Stimulated activated CD8-positive, alpha-beta memory T cell treated with anti-CD3 and anti-CD28 coated beads, Interleukin-4, amount 100 ng/mL, for 1 hour (primary cell): ENCODE measurements around the gene TSPAN11.

Experiments
- DNase-seq, 2 donors: peaks; one replicate each; pipeline ENCODE4 v3.0.0-alpha.2; 2020; ENCODE audit warnings: low read depth in 2 of 2, low spot score in 1 of 2

TSPAN11 gene

GRCh38 chr12:30977537-30978349 is 51.2 kb downstream of the TSPAN11 start:
- DNase-seq = no peak

DNA sequence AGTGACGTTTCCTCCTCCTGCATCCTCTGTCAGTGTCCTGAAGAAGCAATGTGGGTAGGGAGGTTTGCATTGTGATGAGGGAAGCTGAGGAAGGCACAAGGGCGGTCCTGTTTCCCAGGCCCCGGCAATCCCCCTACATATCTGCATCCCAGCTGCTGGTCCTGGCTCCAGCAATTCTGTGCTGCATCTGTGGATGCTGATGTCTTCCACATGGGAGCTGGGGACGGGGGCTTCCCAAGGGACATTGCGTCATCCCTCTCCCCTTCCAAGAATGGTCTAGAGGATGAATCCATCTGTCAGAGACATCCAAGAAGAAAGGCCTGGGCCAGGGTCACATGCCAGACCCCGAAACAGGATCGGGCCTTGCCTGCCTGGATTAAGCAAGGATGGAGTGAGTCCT is 52.1 kb downstream of the TSPAN11 start:
- no peak for DNase-seq

DNA sequence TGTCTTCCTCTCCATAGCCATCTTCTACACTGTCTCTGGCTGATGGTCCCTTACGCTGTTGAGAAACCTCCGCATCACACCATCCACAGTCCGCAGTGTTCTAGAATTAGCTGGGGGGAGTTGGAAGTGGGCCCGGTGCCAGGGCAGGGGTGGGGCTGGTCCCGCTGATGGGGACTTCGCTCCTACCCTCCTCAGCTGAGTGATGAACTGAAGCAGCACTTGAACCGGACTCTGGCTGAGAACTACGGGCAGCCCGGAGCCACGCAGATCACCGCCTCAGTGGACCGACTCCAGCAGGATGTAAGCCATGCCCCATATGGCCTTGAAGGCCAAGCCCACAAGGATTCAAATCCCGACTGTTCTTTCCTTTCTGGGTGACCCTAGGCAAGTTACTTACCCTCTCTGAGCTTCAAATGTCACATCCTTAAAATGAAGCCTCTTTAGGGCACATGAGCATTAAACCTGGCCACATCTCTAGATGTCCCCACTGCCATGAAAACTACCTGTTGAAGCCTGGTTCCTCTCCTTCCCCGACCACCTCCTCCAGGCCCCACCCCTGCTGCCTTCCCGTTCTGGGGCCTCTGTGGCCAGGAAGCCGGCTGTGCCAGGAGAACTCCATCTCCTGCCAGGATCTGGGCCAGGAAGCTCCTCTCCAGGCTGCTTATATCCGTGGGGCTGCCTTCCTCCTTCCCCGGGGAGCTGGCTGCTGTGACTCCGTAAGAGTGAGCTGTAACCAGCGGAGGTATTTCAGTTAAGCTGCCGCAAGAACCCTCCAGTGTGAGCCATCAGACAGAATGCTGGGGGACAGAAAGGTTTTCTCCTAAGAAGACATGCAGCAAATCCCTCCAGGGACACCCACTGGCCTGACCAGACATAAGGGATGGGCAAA is 53.1 kb downstream of the TSPAN11 start:
- no peak for DNase-seq

- no peak for DNase-seq
Measured at GRCh38 chr12:30980955-30981662, 54.6 kb downstream of the TSPAN11 start.

DNA sequence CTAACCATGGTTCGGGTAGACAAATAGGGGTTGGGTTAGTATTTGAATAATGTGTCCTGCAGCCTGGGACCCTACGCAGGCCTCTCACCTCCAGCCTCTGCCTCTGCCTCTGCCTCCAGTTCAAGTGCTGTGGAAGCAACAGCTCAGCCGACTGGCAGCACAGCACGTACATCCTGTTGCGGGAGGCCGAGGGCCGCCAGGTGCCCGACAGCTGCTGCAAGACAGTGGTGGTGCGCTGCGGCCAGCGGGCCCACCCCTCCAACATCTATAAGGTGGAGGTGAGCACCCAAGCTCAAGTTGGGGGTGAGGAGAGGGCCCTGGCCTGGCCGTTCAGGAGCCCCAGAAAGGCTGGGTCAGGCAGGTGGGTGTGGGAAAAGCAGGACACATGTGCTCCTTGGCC is 55.9 kb downstream of the TSPAN11 start:
- no peak for DNase-seq

DNA sequence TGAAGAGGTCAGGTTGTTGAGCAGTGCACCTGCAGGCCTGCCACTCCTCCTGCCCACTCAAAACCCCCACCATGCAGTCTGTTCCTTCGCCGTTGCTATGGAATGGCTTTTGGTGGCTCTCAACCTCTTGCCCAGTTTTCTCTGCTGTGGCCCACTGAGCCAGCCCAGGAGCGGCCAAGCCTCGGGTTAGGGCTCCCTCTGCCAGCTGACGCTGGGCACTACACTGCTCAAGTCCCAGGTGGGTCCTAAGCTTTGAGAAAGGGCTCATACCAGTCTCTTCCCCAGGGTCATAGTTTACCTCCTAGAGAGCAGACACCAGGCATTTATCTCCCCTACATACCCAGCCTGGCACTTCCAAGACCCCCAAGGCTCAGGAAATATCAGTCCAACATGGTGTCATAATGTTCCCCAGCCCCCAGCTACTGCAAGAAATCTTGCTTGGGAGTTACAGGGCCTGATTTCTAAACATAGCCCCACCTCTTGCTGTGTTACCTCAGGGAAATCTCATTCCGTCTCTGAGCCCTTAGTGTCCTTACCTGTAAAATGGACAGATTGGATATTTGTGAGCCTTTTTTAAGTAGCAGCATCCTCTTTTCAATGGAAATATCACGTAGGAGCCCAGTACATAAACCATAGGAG is 59.4 kb downstream of the TSPAN11 start:
- no peak for DNase-seq

- DNase-seq = no peak
Measured at GRCh38 chr12:30988086-30988485, 61.5 kb downstream of the TSPAN11 start.

DNA sequence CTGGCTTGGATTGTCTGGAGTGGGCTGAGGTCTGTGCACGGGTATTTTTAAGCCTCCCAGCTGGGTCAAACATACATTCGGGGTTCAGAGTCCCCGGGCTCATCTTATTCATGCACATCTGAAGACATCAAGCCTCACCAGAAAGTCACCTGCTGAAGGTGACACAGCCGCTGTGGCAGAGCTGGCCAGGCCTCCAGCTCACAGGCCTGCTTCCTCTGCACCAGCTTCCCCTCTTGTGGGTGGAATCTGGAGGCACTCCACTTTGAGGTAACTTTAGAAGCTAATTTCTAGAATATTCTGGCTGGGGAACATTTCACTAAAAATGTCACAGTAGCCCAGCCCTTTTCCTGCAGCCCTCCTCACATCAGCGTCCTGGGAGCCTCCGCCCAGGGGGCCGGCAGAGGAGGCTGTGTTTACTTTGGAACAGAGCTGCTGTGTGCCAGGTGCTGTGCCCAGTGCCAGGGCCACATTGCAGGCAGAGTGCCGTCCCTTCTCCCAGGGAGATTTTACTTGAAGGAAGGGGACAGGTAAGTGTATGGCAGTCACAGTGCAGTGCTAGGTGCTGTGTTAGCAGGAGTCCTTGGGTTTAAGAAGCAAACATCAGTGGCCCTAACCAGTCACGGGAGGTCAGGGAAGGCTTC is 62.2 kb downstream of the TSPAN11 start:
- DNase-seq = no peak

- no peak for DNase-seq
Measured at GRCh38 chr12:30989754-30990153, 63.2 kb downstream of the TSPAN11 start.

GRCh38 chr12:30990316-30990715 is 63.8 kb downstream of the TSPAN11 start:
- no peak for DNase-seq

GRCh38 chr12:30990776-30991175 is 64.2 kb downstream of the TSPAN11 start:
- no peak for DNase-seq

DNA sequence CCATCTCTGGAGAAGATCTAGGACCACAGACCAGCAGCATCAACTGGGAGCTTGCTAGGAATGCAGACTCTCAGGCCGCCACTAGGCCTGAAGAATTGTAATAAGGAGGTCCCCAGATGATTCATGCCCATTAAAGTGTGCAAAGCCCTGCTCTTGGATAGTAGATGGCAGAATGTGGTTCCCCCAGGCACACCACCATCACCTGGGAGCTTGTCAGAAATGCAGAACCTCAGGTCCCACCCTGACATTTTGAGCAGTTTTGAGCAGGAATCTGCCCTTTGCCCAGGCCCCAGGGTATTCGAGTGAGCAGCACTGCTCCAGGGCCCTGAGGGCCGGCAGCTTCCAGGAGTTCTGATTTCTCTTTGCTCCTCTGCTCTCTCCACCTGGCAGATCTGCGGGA is 64.9 kb downstream of the TSPAN11 start:
- no peak for DNase-seq

DNA sequence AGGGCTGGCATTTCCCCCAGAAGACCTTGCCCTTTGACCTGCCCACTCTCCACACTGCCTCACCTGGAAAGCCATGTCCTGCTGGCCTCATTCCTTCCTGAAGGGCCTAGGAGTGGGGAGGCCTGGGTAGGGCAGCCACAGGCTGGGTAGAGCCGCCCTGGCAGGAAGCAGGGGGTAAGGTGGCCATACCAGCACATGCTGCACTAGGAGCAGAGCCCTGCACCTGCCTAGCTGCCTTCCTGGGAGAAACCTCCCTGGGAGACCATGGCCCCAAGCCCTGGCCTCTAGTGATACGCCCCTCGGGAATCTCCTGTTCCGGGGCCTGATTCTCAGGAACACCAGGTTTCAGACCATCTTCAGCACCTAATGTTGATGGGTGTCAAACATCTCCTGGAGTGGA is 65.8 kb downstream of the TSPAN11 start:
- no peak for DNase-seq

- no peak for DNase-seq
Measured at GRCh38 chr12:30993766-30994165, 67.2 kb downstream of the TSPAN11 start.

GRCh38 chr12:30994274-30994673 is 67.7 kb downstream of the TSPAN11 start:
- DNase-seq = no peak

DNA sequence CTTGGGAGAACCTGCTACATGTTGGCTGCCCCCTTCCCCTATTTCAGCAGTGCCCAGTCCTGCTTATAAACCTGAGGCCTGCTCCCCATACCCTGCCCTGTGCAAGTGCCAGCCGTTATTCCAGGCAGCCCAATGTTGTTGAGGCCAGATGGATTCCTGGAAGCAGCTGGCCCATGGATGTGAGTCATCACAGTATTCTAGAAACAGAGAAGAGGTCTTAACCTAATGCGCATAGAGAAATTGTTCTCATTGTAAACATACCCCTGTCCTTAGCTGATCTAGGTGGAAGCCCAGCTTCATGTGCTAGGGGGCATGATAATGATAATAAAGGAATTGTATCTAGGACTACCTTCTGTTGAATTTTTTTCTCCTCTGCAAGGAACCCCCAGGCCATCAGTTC is 69.7 kb downstream of the TSPAN11 start:
- no peak for DNase-seq

- DNase-seq = no peak
Measured at GRCh38 chr12:30996752-30997151, 70.2 kb downstream of the TSPAN11 start.

DNA sequence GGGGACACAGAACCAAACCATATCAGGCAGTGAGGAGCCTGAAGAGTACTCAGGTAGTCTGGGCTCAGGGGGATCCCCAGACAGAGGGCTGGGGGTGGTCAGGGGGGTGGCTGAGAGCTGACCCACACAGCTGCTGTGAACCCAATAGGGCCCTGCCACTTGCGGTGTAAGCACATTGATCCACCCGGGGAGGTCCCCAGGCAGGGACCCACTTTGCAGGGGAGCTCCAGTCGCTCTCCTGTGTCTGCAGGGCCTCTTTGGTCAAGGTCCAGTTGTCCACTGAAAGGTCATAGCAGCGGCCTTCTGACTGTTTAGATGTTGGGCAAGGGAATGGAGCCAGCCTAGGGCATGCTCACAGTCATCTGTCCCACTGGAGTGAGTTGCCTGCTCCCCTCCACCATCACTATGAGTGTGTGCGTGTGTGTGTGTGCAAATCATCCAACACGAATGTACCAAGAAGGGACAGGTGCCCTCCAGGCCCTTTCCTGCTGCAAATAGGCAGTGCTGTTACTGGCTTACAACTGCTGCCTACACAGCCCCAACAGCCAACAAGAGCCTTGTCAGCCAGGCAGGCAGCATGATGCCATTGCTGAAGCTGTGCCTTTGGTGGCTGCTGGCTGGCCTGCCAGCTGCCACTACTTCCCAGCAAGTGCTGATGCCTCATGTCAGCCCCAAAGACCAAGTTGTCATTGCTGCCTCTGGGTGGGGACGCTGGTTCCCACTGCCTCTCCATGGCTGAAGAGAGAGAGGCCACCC is 71.3 kb downstream of the TSPAN11 start:
- DNase-seq = no peak

DNA sequence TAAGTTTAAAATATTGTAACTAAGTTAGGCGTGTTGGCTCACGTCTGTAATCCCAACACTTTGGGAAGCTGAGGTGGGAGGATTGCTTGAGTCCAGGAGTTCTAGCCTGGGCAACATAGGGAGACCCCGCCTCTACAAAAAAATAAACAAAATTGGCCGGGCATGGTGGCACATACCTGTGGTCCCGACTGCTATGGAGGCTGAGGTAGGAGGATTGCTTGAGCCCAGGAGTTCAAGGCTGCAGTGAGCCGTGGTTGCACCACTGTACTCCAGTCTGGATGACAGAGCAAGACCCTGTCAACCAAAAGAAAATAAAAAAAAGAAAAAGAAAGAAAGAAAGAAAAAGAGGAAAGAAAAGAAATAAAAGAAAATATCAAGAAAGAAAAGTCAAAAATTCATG is 72.5 kb downstream of the TSPAN11 start:
- DNase-seq = no peak

GRCh38 chr12:30999723-31000122 is 73.2 kb downstream of the TSPAN11 start:
- DNase-seq = no peak
